ENCODE results near the gene DOP1B.
A peak's percentile ranks its signal among the peaks of the same experiment; 100 is the strongest.

GRCh38 chr21:36125512-36126207 lies 31.0 kb upstream of the DOP1B start:
- peak; percentile 93 to 99 for TF ChIP-seq CTCF (conservative IDR thresholded peaks at IDR 0.05 in 1 of 2, IDR thresholded peaks at IDR 0.05 in 1 of 2; ENCODE audit: extremely low read depth in 1 of 2, insufficient read depth in 1 of 2, low read depth in 1 of 2, low read length in 2 of 2)
- no peak for TF ChIP-seq EZH2 (IDR thresholded peaks at IDR 0.05; ENCODE audit: borderline replicate concordance, low read length)

Data from mammary epithelial cell (primary cell).